Activated CD4-positive, alpha-beta memory T cell treated with anti-CD3 and anti-CD28 coated beads, Interleukin-2, amount 10 ng/mL, durations not matched to agents 7 days and 5 days (primary cell): ENCODE data around the gene MEX3D. TPM values are rescaled to one million over a fixed set of nuclear protein-coding genes. Genes with fewer than 3 reads are reported as not detected.

Experiments
- CTCF ChIA-PET: fragments of 350-600 bp; sonication (Branson Sonifier 250); formaldehyde crosslinking; loops from one replicate; lab custom pipeline; 2021; ENCODE audit warnings: antibody characterized with exemption, inconsistent platforms; lab: Charles Lee
- POLR2A ChIA-PET: fragments of 350-600 bp; sonication (Branson Sonifier 250); formaldehyde crosslinking; loops from one replicate; lab custom pipeline; 2021; ENCODE audit warnings: antibody characterized with exemption; lab: Charles Lee
- DNase-seq: peaks from one replicate; pipeline ENCODE4 v3.0.0-alpha.2; 2020
- H3K27ac Mint-ChIP-seq: one replicate; pipeline ENCODE4 v1.8.0; 2021; ENCODE audit warnings: mild to moderate bottlenecking, mixed read lengths
- H3K27me3 Mint-ChIP-seq: one replicate; pipeline ENCODE4 v1.8.0; 2021; ENCODE audit warnings: mixed read lengths
- H3K36me3 Mint-ChIP-seq: one replicate; pipeline ENCODE4 v1.8.0; 2021; ENCODE audit warnings: low read depth, mixed read lengths
- H3K4me1 Mint-ChIP-seq: one replicate; pipeline ENCODE4 v1.8.0; 2021; ENCODE audit warnings: mixed read lengths
- H3K4me3 Mint-ChIP-seq: one replicate; pipeline ENCODE4 v1.8.0; 2021; ENCODE audit warnings: mild to moderate bottlenecking, mixed read lengths
- H3K9me3 Mint-ChIP-seq: one replicate; pipeline ENCODE4 v1.8.0; 2021; ENCODE audit warnings: mixed read lengths
- total RNA-seq, 2 experiments: library from RNA; stranded (reverse); gene quantifications; one replicate each; pipeline ENCODE4 v1.2.3, GENCODE V29; 2021

MEX3D gene
- total RNA-seq, 2 experiments from 2014 or later = 7.6 to 8.4 TPM

DNA sequence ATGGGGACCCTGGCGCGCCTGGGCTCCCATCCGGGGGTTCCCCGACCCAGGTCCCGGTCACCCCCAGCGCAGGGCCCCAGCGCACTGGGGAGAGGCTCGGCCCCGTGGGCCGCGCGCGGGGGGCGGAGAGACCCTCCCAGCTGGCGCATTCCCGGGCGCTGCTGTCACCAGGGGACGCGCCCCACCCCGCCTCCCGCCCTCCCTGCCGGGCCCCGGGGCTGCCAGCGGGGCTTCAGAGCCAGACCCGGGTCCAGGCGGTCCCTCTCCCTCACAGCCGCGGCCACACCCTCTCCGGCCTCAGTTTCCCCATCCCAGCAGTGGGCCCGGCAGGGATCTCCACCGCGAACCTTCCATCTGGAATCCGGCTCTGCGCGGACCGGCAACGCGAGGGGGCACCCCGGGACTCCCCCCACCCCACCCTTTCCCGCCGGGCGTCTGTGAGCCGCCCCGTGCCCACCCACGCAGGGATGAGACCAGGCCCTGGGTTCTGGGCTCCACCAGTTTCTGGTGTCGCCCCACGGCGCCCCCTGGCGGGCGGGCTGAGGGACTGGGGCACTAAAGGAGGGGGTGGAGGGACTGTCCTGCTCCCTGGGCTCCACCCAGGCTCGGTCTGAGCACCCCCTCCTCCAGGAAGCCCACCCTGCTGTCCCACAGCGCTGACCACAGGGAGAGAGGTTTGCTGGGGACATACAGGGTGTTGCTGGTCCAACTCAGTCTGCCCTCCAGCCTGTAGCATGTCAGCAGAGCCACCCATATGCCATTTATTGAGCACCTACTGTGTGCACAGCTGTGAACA lies 54.4 kb downstream of the MEX3D start:
- Mint-ChIP-seq H3K27me3 (peaks cover 12% of the 10 kb centered on the region), H3K9me3 (no peaks in the 10 kb centered on the region), H3K4me3 (peak overlapping the region; percentile 30), H3K4me1 (peaks cover 13% of the 10 kb centered on the region), H3K36me3 (no peaks in the 10 kb centered on the region), H3K27ac (no peak overlapping the region)
- CTCF ChIA-PET = interaction anchor here (0.9 to 1.0 kb wide), 2 partner anchors 23 to 26 kb away, joined by 3 to 5 read pairs; partner anchors contain the start of gene REEP6
- peak; percentile 74 for DNase-seq
- POLR2A ChIA-PET = no interaction called here

DNA sequence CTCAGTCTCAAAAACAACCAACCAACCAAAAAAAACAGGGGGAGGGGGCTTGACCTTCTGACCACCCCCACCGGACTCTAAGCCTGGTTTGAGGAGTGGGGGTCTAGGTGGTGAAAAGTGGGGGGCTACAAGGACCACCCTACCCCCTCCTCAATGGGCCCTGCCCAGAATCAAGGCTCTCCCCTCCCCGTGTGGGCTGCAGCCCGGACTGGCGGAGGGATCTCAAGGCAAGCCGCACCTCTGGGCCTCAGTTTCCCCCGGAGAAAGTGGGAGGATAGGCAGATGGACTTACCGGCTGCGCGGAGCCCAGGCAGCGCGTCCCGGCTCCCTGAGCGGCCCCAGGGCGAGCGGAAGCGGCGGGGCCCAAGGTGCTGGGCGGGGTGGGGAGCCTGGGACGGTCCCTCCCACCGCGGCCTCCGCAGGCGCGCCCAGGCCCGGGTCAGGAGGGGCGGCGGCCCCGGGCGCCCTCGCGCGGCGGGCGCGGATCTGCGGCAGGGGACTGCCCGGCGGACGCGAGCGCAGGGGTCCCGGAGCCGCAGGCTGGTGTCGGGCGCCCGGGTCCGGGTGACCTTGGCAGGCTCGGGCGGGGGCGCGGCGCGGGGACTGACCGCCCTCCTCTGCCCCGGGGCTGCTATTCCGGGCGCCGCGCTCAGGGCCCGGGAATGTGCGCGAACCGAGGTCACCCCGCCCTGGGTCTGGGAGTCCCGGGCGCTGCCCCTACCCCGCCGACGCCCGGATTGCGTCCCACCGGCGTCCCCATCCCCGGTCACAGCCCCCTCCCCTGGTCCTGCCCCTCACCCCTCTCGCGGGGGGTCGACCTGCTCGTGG lies 55.2 kb downstream of the MEX3D start, which contains the start of gene ADAMTSL5:
TSS of gene ADAMTSL5 (minus strand) at position 349 of the 828 bp plus-strand sequence. CDS start 2,076 bp downstream, outside the sequence.
- peaks cover 14% of the 10 kb centered on the region for H3K4me1 Mint-ChIP-seq
- ChIA-PET POLR2A (no interaction called here), CTCF (no interaction called here)
- DNase-seq = peak; percentile 78
- H3K36me3 Mint-ChIP-seq = no peaks in the 10 kb centered on the region
- H3K27ac Mint-ChIP-seq = no peak within 1 kb of the TSS
- H3K9me3 Mint-ChIP-seq = no peaks in the 10 kb centered on the region
- peaks cover 13% of the 10 kb centered on the region for H3K27me3 Mint-ChIP-seq
- H3K4me3 Mint-ChIP-seq = peak within 1 kb of the TSS; percentile 66

DNA sequence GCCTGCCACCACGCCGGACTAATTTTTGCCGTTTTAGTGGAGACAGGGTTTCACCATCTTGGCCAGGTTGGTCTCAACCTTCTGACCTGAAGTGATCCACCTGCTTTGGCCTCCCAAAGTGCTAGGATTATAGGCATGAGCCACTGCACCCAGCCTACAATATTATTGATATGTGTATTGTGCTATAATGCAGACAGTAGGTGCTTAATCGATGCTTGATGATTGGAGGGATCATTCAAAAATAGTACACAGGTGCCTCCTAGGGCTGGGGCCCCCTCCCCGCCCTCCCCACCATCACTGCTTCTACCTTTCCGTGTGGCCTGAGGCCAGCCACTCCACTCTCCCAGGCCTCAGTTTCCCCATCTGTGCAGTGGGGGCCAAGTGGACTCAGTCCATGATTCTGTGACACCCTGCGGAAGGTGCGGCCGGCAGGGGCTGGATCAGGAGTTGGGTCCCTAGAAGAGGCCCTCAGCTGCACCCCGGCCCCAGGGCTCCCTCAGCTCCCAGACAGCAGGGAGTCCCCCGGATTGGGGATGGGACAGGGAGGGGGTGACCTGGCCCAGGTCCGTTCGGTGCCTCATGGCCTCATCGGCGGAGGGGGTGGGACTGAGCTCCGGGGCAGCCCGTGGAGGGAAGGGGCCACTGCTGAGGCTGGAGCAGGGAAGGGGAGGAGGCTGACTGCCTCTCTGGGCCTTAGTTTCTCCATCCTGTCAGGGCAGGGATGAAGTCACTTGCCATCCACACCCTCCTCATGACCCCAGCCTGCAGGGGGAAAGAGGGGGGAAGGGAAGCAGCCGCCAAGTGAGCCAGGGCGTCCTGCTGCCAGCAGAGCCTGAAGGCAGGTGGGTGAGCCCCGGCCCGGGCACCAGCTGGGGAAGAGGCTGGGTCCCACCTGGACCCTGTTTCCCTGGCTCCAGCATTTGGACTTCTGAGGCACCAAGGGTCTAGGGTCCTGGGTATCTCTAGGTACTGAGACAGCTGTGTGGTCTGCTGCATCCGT lies 56.5 kb downstream of the MEX3D start:
- H3K27ac Mint-ChIP-seq = no peak overlapping the region
- peaks cover 18% of the 10 kb centered on the region for H3K4me1 Mint-ChIP-seq
- H3K9me3 Mint-ChIP-seq = no peaks in the 10 kb centered on the region
- CTCF ChIA-PET = no interaction called here
- POLR2A ChIA-PET = no interaction called here
- H3K4me3 Mint-ChIP-seq = peak overlapping the region; percentile 66
- H3K36me3 Mint-ChIP-seq = no peaks in the 10 kb centered on the region
- no peak for DNase-seq
- H3K27me3 Mint-ChIP-seq = peaks cover 13% of the 10 kb centered on the region

DNA sequence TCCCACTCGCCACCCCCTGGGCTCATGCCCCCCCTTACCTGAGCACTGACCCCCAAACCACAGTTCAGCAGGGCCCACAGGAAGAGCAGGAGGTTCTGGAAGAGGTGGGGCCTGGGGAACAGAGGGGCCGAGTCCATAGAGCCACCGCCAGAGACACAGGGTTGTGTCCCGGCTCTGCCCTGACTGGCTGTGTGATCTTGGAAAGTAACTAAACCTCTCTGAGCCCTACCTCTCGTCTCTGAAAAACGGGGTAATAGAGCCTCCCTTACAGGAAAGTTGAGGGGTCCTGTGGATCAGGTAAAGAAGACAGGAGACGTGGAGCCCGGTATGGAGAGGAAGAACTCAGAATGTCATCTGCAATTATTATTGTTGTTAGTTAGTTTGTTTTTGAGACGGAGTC lies 57.3 kb downstream of the MEX3D start:
- H3K9me3 Mint-ChIP-seq = no peaks in the 10 kb centered on the region
- POLR2A ChIA-PET = no interaction called here

DNA sequence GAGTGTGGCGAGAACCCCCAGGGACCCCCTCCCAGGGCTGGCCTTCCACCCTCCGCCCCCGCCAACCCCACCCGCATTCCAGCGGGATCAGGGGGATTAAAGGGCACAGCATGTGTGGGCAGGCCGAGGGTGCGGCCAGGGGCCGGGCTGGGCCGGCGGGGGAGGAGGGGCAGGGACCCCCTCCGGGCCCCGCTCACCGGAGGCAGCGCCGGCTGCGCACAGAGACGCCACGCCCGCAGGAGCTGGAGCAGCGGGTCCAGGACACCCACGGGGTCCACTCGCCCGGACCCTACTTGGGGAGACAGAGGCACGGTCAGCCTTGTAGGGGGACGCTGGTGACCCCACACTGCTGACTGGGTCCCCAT lies 57.7 kb downstream of the MEX3D start:
- ChIA-PET CTCF (no interaction called here), POLR2A (no interaction called here)
- Mint-ChIP-seq H3K36me3 (no peaks in the 10 kb centered on the region), H3K4me3 (no peak overlapping the region), H3K27me3 (peaks cover 16% of the 10 kb centered on the region), H3K4me1 (peaks cover 20% of the 10 kb centered on the region), H3K27ac (no peak overlapping the region), H3K9me3 (no peaks in the 10 kb centered on the region)
- no peak for DNase-seq

More for the DNA sequence above, 57.3 kb downstream of the MEX3D start:
- no peak for DNase-seq
- Mint-ChIP-seq H3K4me1 (peaks cover 18% of the 10 kb centered on the region), H3K4me3 (no peak overlapping the region), H3K27ac (no peak overlapping the region), H3K27me3 (peaks cover 13% of the 10 kb centered on the region), H3K36me3 (no peaks in the 10 kb centered on the region)
- CTCF ChIA-PET = no interaction called here

DNA sequence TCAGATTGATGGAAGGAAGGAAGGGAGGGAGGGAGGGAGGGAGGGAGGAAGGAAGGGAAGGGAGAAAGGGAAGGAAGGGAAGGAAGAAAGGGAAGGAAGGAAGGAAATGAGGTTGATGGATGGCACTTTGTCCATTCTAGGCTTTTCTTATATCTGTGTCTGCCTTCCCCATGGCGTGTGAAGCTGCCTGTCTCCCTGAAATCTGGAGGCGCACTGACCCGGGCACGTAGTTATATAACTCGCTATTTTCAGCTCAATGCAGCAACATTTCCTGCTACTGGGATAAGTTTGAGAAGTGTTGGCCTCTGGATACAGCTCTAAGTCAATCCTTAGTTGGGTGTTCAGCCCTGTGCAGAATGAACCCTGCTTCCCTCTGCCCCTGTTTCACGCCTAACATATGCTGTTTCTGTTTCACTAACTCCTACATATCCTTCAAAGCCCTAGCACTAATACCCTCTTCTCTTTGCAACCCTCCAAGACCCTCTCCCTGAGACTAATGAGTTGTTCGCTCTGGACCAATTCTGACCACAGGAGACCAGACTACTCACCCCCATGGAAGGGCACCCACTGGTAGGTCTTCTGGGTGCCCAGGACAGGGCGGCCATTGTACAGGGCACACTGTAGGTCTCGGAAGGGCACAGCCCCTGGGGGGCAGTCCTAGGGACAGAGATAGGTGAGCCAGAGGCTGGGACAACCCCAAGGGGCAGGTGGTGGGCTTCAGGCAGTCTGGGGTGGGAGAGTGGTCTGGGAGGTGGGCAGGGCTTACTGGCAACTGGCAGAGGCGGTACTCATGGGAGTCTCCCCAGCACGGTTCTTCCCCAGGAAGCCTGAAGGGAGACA lies 58.3 kb downstream of the MEX3D start:
- Mint-ChIP-seq H3K9me3 (no peaks in the 10 kb centered on the region), H3K27me3 (peaks cover 19% of the 10 kb centered on the region), H3K27ac (no peak overlapping the region), H3K4me3 (no peak overlapping the region), H3K4me1 (peaks cover 20% of the 10 kb centered on the region), H3K36me3 (no peaks in the 10 kb centered on the region)
- CTCF ChIA-PET = no interaction called here
- POLR2A ChIA-PET = no interaction called here
- DNase-seq = no peak

DNA sequence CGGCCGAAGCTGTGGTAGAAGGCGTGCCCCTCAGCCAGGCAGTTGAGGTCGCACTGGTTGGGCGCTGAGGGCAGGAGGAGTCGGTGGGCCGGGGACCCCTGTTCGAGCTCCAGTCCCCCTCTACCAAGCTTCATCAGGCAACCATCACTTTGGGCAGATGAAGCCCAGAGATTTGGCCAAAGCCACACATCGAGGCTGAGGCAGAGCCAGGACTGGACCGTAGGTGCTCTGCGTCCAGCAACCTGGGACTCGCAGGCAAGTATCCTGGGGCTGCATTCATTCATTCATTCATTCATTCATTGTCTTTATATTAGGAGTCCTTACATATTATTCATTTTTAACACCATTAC lies 59.6 kb downstream of the MEX3D start:
- peaks cover 18% of the 10 kb centered on the region for H3K4me1 Mint-ChIP-seq
- H3K4me3 Mint-ChIP-seq = no peak overlapping the region
- H3K36me3 Mint-ChIP-seq = no peaks in the 10 kb centered on the region
- no peak for DNase-seq
- ChIA-PET CTCF (interaction anchor here (0.7 kb wide), 1 partner anchor 63 kb away, joined by 4 read pairs; no protein-coding TSS in a partner anchor), POLR2A (no interaction called here)
- no peaks in the 10 kb centered on the region for H3K9me3 Mint-ChIP-seq
- no peak overlapping the region for H3K27ac Mint-ChIP-seq
- H3K27me3 Mint-ChIP-seq = peaks cover 24% of the 10 kb centered on the region

DNA sequence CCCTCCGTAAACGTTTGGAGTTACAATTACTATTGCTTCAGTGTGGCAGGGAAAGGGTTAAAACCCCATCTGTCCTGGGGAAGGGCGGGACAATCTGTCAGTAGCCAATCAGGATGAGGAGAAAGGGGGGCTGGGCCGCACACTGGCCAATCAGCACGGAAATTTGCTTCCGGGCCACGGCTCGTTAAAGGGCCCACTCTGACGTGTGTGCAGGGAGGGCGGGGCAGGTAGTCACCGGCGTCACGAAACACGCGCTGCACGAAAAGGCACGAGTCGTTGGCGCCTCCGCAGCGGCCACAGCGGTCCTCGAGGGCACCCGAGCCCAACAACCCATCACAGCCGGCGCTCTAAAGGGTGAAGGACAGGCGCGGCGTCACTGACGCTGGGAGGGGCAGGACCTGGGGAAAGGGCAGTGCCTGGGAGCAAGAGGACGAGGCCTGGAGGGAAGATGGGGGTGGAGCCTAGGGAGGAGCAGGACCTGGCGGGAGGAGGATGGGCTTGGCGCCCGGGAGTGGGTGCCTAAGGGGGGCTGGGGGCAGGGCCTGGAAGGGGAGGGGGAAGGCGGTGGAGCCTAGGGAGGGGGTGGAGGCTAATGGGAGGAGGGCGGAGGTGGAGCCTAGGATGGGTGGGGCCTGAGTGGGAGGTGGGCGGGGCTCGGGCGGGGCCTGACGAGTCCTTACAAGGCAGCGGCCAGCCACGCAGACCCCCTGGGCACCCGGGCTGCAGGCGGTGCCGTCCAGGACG lies 60.2 kb downstream of the MEX3D start:
- Mint-ChIP-seq H3K36me3 (no peaks in the 10 kb centered on the region), H3K4me3 (peak overlapping the region; percentile 65), H3K9me3 (no peaks in the 10 kb centered on the region), H3K27me3 (peaks cover 24% of the 10 kb centered on the region), H3K27ac (peak overlapping the region; percentile 66), H3K4me1 (peaks cover 18% of the 10 kb centered on the region)
- DNase-seq = peak; percentile 88
- ChIA-PET CTCF (no interaction called here), POLR2A (no interaction called here)

DNA sequence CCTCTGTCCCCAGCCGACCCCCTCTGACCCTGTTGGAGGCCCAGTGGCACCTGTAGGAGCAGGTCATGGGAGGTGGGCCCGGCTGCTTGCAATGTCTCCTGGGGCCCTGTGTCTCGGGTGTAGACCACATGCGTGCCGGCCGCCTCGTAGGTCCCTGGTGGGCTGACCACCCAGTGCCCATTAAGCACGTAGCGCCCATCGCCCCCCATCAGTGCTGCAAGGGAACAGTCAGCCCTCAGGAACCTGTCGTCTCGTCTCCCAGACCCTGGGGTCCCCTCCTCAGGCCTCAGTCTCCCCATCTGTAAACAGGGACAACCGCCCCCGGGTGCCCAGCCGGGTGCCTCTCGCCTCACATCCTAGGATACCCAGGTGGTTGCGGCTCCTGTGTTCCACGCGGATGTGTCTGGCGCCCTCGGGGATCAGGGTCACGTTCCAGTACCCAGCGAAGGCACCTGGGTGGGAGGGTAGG lies 60.9 kb downstream of the MEX3D start:
- Mint-ChIP-seq H3K36me3 (no peaks in the 10 kb centered on the region), H3K4me1 (peaks cover 15% of the 10 kb centered on the region), H3K9me3 (no peaks in the 10 kb centered on the region), H3K4me3 (no peak overlapping the region), H3K27me3 (peaks cover 27% of the 10 kb centered on the region), H3K27ac (no peak overlapping the region)
- POLR2A ChIA-PET = no interaction called here
- no peak for DNase-seq
- CTCF ChIA-PET = no interaction called here

DNA sequence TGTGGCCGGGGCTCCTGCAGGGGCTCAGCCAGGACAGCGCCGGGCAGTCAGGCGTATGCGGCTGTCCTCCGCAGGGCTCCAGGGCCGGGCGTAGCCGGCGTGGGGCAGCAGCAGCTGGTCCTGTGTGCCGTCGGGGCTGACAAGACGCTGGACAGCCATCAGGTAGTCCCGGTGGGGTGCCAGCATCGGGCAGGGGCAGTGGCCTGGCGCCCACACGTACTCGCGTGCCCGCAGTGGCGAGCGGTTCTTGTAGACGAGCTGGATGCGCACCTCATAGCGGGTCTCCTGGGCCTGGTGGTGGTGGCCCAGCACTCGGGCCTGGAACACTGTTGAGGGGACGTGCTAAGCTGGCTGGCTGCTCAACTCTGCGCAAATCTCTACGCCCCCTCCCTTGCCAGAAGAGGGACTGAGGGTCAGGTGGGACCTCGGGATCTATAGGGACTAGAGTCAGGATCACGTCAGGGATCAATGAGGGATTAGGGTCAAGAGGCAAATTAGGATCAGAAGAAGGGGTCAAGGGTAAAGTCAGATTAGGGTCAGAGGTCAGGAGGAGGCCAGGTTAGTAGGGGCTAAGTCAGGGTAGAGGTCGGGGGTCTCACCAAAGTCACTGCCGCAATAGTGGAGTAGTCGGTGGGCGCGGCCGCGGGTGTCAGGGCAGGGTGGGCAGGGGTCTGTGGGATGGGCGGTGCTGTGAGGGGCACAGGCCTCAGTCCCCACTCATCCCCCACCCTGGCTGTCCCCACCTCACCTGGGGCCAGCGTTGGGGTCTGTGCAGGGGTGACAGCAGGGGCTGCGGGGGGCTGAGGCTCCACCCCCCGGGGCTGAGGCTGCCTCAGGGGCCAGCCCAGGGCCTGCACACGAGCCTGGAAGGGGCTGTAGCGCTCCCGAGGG lies 61.9 kb downstream of the MEX3D start:
- CTCF ChIA-PET = no interaction called here
- H3K4me1 Mint-ChIP-seq = peaks cover 14% of the 10 kb centered on the region
- no peaks in the 10 kb centered on the region for H3K36me3 Mint-ChIP-seq
- H3K27me3 Mint-ChIP-seq = peaks cover 26% of the 10 kb centered on the region
- no peak overlapping the region for H3K4me3 Mint-ChIP-seq
- no peak for DNase-seq
- no peaks in the 10 kb centered on the region for H3K9me3 Mint-ChIP-seq
- POLR2A ChIA-PET = no interaction called here
- H3K27ac Mint-ChIP-seq = no peak overlapping the region

DNA sequence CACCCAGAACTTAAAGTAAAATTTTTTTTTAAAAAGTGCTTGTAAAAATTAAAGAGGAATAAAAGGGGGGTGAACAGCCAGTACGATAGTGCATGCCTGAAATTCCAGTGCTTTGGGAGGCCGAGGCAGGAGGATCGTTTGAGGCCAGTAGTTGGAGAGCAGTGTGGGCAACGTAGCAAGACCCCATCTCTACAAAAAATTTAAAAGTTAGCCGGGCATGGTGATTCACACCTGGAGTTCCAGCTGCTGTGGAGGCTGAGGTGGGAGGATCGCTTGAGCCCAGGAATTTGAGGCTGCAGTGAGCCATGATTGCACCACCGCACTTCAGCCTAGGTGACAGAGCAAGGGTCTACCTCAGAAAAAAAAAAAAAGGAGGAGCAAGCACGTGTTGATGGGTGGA lies 63.1 kb downstream of the MEX3D start:
- Mint-ChIP-seq H3K27ac (no peak overlapping the region), H3K4me3 (no peak overlapping the region), H3K36me3 (no peaks in the 10 kb centered on the region), H3K27me3 (peaks cover 20% of the 10 kb centered on the region), H3K4me1 (peaks cover 12% of the 10 kb centered on the region), H3K9me3 (no peaks in the 10 kb centered on the region)
- no peak for DNase-seq
- ChIA-PET CTCF (no interaction called here), POLR2A (no interaction called here)
